Left lung (tissue), 10 donors: ENCODE data around the gene BUB3. TPM values are rescaled to one million over a fixed set of nuclear protein-coding genes. Genes with fewer than 3 reads are reported as not detected.

ENCODE experiments used
- ATAC-seq: fragments of 200-7000 bp; cut with Tn5 transposase; one replicate; pipeline ENCODE4 v1.9.1; 2020; ENCODE audit warnings: moderate library complexity
- DNase-seq, 4 donors: peaks; one replicate each; pipeline ENCODE4 v3.0.0-alpha.2; 2013 to 2020
- H3K27ac ChIP-seq, 2 donors: fragments of 200-600 bp; sonication (generic) in 1 of 2; one replicate each; pipeline versions ENCODE4 v1.5.0 to v1.8.0; 2020 to 2021
- H3K27me3 ChIP-seq, 2 donors: fragments of 200-600 bp; sonication (generic) in 1 of 2; one replicate each; pipeline versions ENCODE4 v1.5.0 to v1.8.0; 2020 to 2021
- H3K36me3 ChIP-seq, 2 donors: fragments of 200-600 bp; sonication (generic) in 1 of 2; one replicate each; pipeline versions ENCODE4 v1.5.0 to v1.8.0; 2020 to 2021
- H3K4me1 ChIP-seq, 2 donors: fragments of 200-600 bp; one replicate each; pipeline ENCODE4 v1.8.0; 2021
- H3K4me3 ChIP-seq, 2 donors: fragments of 200-600 bp; sonication (generic) in 1 of 2; one replicate each; pipeline versions ENCODE4 v1.5.0 to v1.8.0; 2020 to 2021; ENCODE audit warnings: mild to moderate bottlenecking in 1 of 2
- H3K9me3 ChIP-seq, 2 donors: fragments of 200-600 bp; sonication (generic) in 1 of 2; one replicate each; pipeline versions ENCODE4 v1.5.0 to v1.8.0; 2020 to 2021
- CTCF ChIP-seq, 2 donors: fragments of 200-600 bp; sonication (generic) in 1 of 2; IDR thresholded peaks; one replicate each; pipeline versions ENCODE4 v1.5.0 to v1.8.0; 2021; ENCODE audit warnings: antibody characterized with exemption in 2 of 2
- intact Hi-C, 2 donors: fragments of 100-400 bp; cut with DNase I; formaldehyde crosslinking; loops; one replicate each; pipeline versions ENCODE4 v1.11.2 to v1.14.2; 2022
- polyA plus RNA-seq, 6 donors: library from polyadenylated mRNA; unstranded; fragments of 120-200 nt; gene quantifications; one replicate each; pipeline ENCODE4 v1.2.1, GENCODE V29; 2013; ENCODE audit not compliant: insufficient read length in 6 of 6
- total RNA-seq, 2 donors: library from RNA; stranded (reverse); fragmentation: NEBNext Ultra II Directional; extraction: Animal tissue kit (Norgen Biotek cat#: 25700); gene quantifications; one replicate each; pipeline ENCODE4 v1.2.1, GENCODE V29; 2021
- donor health status: DM: no; HTN: yes; CAD: no.
- donor health status: DM: no; HTN: no; CAD: no.

Gene BUB3
- total and polyA plus RNA-seq, 8 donors, result 63.5 to 126 (median 106) TPM

DNA sequence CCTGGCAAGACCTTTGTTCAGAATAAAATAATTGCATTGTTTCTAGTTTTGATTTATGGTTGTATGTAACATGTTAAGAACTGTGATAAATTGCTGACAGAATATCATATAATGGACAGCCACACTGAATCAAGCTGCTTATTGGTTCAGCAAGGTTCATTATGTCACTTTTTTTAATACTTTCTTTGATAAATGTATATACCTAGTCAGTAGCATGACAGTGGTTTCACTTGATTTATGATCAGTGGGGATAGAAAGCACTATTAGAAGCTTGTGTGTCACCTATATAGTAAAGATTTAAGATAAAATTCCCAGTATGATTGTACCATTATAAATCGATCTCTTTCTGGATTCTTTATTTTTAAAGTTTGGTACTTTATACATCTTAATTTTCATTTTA, 4.5 kb downstream of the BUB3 start:
- peaks cover 5 to 74% of the 10 kb centered on the region in 2 donors for H3K36me3 ChIP-seq
- ATAC-seq, result no peak
- no peaks in the 10 kb centered on the region for H3K9me3 ChIP-seq
- no peak overlapping the region for H3K4me3 ChIP-seq
- H3K27ac ChIP-seq, result no peak overlapping the region
- no peaks in the 10 kb centered on the region for H3K27me3 ChIP-seq
- no peak for DNase-seq
- peaks cover 15 to 42% of the 10 kb centered on the region in 2 donors for H3K4me1 ChIP-seq
- no peak for TF ChIP-seq CTCF (IDR thresholded peaks at IDR 0.05)
- intact Hi-C loops, result no loop called here

DNA sequence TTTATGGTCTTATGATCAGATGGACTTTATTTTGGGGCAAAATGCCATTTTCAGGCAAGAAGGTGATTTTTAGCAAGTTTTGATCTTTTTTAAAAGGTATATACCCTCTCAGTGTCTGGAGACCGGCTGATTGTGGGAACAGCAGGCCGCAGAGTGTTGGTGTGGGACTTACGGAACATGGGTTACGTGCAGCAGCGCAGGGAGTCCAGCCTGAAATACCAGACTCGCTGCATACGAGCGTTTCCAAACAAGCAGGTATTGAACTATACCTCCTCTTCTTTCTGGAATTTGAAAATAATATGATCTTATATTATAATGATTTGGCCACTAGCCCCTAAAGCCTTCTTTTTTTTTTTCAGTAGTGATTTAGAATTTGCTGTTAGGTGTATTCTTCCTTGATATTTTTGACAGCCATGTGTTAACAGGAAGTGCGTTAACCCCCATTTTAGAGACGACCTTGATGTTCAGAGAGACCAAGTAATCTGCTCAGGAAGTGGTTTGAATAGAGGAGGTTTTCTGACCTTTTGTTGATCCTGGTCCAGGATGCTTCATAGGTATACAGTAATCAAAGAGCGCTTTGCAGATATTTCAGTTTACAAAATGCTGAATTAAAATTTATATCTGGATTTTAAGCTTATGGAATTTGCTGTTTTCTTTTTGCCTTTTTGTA, 6.2 kb downstream of the BUB3 start:
- Histone ChIP-seq H3K4me3 (no peak overlapping the region), H3K36me3 (peaks cover 5 to 89% of the 10 kb centered on the region in 2 donors), H3K9me3 (no peaks in the 10 kb centered on the region), H3K4me1 (peaks cover 11 to 35% of the 10 kb centered on the region in 2 donors), H3K27ac (no peak overlapping the region), H3K27me3 (no peaks in the 10 kb centered on the region)
- ATAC-seq (no peak), DNase-seq (no peak)
- intact Hi-C loops, result no loop called here
- no peak for TF ChIP-seq CTCF (IDR thresholded peaks at IDR 0.05)

DNA sequence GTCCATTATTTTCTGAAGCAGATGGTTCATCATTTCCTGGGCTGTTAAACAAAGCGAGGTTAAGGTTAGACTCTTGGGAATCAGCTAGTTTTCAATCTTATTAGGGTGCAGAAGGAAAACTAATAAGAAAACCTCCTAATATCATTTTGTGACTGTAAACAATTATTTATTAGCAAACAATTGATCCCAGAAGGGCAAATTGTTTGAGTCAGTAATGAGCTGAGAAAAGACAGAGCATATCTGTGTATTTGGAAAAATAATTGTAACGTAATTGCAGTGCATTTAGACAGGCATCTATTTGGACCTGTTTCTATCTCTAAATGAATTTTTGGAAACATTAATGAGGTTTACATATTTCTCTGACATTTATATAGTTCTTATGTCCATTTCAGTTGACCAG, 10.1 kb downstream of the BUB3 start:
- no peak for ATAC-seq
- Histone ChIP-seq H3K27me3 (no peaks in the 10 kb centered on the region), H3K4me3 (no peak overlapping the region), H3K9me3 (no peaks in the 10 kb centered on the region), H3K36me3 (peaks cover 5 to 86% of the 10 kb centered on the region in 2 donors), H3K27ac (no peak overlapping the region), H3K4me1 (peaks cover 0 to 2% of the 10 kb centered on the region in 2 donors)
- intact Hi-C loops, result no loop called here
- TF ChIP-seq CTCF (IDR thresholded peaks at IDR 0.05), result no peak
- peak in 1 of 4 donors; percentile 45 for DNase-seq

DNA sequence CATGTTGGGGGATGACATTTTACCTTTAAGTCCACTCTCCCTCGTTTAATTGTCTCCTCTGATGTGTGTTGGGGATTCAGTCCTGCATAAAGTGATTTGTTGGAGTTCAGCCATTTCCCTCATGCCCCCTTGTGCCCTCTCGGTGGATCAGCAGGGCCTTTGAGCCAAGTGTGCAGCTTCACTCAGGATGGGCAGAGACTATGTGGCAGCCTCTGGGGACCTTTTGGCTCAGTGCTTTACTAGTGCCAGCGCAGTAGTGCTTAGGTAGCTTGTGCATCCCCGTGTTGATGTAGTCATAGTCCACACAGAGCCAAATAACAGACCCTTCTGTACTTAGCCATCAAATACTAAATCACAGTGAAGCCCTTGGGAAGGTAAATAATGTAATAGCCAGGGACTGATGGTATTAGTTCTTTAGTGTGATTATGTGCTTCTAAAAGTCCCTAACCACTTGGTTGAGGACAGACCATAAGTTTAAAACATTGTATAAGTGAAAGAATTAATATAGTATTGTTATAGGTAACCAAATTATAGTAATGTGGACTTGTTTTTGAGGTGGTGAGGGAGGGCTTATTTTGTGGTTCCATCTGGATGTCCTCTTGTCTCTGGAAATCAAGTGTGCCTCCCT, 11.4 kb downstream of the BUB3 start:
- Histone ChIP-seq H3K4me3 (no peak overlapping the region), H3K27me3 (no peaks in the 10 kb centered on the region), H3K36me3 (peaks cover 4 to 84% of the 10 kb centered on the region in 2 donors), H3K4me1 (no peaks in the 10 kb centered on the region), H3K27ac (no peak overlapping the region), H3K9me3 (no peaks in the 10 kb centered on the region)
- TF ChIP-seq CTCF (IDR thresholded peaks at IDR 0.05), result no peak
- intact Hi-C loops, result no loop called here
- ATAC-seq (no peak), DNase-seq (no peak)

GRCh38 chr10:123166618-123167017, 12.4 kb downstream of the BUB3 start:
- H3K27ac ChIP-seq, result no peak overlapping the region
- no peak for TF ChIP-seq CTCF (IDR thresholded peaks at IDR 0.05)
- ATAC-seq, result no peak
- no peaks in the 10 kb centered on the region for H3K4me1 ChIP-seq
- DNase-seq, result no peak
- H3K9me3 ChIP-seq, result no peaks in the 10 kb centered on the region
- H3K4me3 ChIP-seq, result no peak overlapping the region
- no peaks in the 10 kb centered on the region for H3K27me3 ChIP-seq
- peaks cover 3 to 73% of the 10 kb centered on the region in 2 donors for H3K36me3 ChIP-seq
- intact Hi-C loops, result no loop called here
